ENCODE data around the gene NEDD9.
A peak's percentile ranks its signal among the peaks of the same experiment; 100 is the strongest.

Gene NEDD9

DNA sequence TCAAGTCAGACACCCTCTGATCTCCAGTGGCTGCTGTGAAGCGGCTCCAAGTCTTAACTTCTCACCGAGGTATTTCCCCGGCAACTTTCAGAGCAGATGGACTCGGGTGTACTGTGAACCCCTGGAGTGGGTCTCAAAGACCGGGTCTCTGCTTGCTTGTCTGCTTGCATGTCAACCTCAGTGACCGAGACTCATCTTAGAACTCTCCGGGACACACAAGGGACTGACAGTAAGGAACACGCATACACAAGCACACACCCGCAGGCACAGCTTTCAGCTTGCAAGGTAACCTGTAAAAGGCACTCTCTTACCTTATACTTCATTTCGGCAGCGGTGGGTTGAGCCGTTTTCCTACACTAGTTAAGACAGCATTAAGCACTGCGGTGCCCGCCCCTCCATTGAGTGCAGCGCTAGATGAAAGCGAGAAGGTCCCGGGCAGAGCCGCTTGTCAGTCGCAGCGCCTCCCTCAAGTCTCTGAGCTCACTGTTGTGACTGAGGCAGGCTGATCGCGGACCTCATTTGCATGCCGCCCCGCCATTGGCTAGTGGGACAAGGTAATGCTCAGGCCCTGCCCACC, at the start of gene NEDD9:
Gene NEDD9 (minus strand): TSS at position 476 of the 577 bp plus-strand sequence. CDS start 153 bp downstream, at position 323.
- DNase-seq, result peak; percentile 93 to 94

- no peak for DNase-seq
Measured at GRCh38 chr6:11282245-11282644, 49.8 kb upstream of the NEDD9 start.

GRCh38 chr6:11280394-11280793, 47.9 kb upstream of the NEDD9 start:
- DNase-seq, result no peak

DNA sequence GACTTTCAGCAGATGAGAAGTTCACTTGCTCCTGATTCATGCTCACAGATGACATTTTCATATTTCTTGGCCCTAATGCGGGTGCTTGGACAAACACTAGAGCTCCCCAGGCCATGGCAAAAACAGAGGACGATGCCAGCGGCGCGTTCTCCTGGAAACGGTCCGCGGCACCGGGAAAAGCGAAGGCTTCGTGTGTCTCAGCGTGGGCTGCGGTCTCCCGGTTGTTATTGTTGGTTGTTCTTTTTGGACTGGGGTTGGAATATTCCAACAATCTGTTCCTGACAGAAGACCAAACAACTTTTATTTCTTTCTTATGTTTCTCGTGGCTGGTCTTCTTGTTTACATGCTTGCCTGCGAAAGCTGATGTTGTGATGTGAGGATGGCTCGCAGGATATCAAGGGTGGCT, 46.8 kb upstream of the NEDD9 start:
- no peak for DNase-seq

GRCh38 chr6:11278207-11278559, 45.7 kb upstream of the NEDD9 start:
- peak; percentile 31 to 36 for DNase-seq

DNA sequence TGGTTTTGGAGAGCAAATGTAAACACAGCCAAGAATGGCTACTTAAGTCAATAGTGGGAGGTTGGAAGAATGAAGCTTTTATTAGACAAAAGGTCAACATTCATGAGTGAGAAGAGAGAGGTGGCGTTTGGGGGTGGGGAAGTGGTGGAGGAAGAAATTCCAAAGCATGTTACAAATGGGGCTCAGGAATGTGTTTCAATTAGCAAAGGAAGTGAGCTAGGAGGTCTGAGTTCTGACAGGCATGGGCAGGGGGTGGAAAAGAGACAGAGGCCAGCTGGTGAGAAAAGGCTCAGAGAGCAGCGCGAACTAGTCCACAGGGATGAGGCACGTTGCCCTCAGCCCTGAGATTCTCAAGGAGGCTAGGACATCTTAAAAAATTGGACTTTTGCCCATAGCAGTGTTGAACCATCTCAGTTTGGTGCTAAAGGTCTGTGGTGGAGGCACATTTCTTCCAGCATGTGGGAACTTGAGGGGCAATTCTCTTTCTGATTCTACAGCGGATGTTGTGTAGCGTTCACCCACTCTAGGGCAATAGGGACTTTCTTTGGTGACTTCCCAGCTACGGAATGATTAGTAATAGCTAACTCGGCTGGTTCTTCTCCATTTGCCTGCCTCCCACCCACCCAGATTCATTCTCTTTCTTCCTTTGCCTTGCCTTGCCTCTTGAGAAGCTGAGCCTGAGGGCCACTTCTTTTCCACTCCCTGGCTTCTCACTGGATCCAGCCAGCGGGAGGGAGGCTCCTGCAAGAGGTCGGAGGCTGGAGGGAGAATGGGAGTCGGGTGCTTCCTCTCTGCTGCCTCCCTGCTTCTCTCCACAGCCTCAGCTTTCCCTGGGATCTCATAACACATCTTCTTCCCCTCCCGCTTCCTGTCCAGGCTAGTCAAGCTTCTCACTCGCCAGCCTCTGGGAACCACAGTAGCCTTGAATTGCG, 45.1 kb upstream of the NEDD9 start:
- peak; percentile 27 to 29 for DNase-seq

DNA sequence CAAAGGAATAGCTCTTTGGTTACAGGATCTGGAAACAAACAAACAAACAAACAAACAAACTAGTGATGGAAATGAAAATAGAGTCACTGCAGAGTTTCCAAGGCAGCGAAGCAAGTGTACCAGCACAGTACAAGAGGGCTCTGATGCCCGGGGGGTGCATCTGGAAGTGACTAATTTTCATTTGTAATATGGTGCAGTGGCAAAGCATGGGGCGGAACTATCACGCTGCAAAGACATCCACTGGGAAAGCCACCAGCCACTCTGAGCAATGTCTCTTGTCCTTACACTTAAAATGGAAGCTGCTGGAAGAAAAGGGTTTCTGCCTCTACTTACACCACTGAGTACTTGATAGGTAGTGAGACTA, 44.4 kb upstream of the NEDD9 start:
- DNase-seq, result no peak

GRCh38 chr6:11276228-11276627, 43.8 kb upstream of the NEDD9 start:
- DNase-seq, result no peak

GRCh38 chr6:11275598-11275997, 43.1 kb upstream of the NEDD9 start:
- no peak for DNase-seq

DNA sequence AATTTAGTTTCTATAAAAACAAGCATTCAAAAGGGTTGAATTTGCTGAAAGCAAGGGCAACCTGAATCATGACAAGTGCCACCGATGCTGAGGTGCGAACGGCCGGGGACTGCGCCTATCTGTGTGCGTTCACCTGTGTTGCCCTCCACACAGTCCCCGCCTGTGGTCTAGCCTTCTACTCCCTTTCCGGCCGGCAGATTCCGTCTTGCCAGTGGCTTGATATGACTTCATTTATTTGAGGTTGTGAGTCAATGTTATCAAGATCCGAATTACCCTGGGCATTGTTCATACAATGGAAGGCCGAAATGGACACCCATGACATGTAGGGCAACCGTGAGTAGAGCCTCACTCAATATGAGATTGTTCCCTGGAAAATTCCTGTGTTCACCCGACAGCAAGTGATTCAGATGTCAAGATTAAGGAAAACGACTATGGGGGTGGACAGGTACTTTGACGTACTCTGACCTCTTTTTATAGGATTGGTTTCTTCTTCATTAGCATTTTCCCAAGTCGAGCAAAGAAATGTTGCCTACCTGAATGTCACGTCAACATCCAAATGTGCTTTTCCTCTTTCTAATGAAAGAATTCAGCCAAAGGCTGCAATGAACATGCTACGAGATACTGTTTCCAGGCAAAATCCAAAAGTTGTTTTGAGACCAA, 41.1 kb upstream of the NEDD9 start:
- DNase-seq, result no peak

DNA sequence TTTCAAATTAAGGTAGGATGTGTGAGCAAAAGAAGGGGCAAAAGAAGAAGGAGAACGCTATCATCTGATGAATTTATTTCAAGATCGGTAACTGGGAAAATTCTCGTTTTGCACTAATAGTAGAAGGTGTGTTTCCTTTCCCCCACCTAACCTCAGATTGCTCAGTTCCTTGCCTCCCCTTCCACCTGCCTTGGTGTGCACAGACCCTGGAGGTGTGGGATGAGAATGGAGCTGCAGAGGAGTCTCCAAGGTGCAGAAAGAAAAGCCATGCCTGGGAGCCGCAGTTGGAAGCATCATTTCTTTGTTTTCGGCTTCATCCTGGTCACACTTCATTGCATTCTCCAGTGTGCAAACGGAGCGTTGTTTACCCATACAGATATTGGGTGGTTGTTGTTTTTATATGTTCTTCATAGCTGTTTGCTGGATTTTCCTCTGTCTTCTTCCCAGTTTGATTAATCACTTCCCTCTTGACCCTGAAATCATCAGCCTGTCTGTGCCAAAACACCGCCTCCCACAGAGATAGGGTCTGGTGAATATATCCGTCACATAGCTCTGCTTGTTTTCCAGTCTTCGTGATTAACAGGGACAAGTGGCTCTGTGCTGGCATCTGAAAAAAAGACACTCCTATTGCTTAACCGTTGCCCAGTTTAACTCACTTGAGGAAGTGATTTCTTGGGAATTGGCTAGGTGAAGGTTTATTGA, 40.2 kb upstream of the NEDD9 start:
- no peak for DNase-seq

GRCh38 chr6:11271228-11272020, 39.0 kb upstream of the NEDD9 start:
- no peak for DNase-seq

- DNase-seq, result no peak
Measured at GRCh38 chr6:11270030-11271027, 37.9 kb upstream of the NEDD9 start.

- DNase-seq, result no peak
Measured at GRCh38 chr6:11268978-11269377, 36.5 kb upstream of the NEDD9 start.

DNA sequence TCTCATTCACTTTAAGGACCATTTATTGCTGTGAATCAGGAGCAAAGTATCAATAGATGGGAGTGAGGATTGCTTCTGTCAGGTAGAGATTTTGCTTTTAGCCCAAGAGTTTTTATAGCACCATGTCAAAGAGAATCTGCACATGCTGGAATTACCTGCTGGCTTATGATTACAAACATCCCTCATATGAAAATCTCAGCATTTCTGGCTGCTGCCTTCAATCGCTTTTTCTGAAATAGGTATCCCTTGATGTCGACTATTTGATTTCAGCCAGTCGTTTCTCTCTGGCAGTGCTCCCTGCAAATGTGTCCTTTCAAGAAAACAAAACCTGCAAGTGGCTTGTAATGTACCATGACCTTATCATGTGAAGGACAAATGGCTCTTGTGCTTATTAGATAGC, 34.5 kb upstream of the NEDD9 start:
- no peak for DNase-seq

DNA sequence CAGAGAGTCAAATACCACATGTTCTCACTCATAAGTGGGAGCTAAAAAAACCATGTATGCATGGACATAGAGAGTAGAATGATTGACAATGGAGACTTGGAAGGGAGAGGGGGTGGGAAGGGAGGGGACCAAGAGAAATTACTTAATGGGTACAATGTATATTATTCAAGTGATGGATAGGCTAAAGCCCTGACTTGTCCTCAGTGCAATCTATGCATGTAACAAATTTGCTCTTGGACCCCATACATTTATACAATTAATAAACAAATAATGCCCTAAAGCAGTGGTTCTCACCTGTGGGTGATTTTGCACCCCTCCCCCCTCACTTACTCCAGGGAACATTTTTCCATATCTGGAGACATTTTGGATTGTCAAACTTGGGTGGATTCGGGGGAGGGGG, 33.5 kb upstream of the NEDD9 start:
- DNase-seq, result no peak

- DNase-seq, result no peak
Measured at GRCh38 chr6:11264100-11264499, 31.6 kb upstream of the NEDD9 start.

DNA sequence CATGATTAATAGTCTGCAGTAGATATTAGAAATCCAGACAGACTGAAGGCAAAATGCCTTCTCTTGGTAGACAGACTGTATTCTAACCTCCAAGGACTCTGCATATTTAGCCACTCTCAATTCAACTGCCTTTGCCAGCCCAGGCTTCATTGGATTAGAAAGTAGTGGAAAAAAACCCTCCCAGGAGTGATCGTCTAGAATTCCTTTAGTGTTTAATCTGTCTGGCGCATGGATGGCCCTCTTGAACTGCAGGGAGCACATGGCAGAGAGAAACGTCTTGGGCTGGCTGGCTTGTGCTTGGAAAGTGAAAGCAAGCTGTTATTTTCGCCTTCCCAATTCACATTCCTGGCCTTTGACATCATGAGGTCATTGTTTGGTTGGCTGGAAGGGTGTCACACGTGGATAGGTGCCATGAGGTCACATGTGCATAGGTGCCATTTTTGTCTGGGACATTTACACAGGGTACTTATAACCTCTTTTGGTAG, 30.9 kb upstream of the NEDD9 start:
- DNase-seq, result no peak

DNA sequence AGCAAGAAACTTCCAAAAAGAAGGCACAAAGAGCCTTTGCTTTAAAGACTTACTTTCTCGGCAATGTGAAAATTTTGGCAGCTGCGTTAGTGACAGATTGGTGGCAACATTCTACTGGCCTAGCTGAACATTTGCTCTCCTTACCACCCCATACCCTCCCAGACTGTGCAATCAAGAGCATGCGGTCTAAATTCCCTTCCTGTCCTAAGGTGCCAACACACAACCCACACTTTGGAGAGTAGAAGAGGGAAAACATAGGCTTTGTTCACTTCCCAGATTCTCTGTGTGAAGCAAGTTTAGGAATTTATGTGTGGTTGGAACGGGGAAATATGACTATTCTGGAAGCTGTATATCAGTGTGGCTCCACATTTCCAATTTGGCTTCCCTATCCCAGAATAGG, 29.8 kb upstream of the NEDD9 start:
- DNase-seq, result no peak

DNA sequence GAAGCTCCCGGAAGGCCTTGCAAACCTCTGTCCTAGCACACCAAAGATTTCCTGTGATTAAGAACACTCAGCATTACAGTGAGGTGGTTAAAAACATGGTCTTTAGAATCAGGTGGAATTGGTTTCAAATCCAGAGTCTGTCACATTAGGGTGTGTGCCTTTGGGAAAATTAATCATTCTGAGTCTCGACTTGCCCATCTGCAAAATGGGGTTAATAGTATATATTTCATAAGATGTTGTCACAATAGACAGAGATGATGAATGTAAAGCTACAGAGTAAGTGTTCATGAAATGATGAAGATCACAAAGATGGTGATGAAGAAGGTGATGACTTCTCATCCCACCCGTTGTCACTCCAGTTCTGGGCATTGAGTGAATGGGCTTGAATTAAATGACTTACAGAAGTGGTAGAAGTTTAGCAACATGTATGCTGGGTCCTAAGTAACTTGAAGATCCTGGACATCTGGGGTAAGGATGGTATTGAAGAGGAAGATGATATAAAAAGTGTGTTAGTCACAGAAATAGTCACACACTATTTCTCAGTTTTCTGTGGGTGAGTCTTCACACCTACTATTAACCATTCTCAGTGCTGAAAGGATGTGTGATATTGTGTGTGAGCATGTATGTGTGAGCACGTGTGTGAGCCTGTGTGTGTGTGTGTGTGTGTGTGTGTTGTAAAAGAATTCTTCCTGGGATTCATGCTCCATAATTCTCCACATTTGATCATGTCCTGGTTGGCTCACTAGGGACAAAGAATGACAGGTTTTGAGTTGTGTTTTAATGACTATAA, 28.0 kb upstream of the NEDD9 start:
- no peak for DNase-seq
